Suprapubic skin (tissue), 3 donors: ENCODE measurements around the gene MLYCD.

Source experiments
- CTCF ChIP-seq, 2 donors: fragments of 200-600 bp in 1 of 2; fragments of 450-650 bp in 1 of 2; sonication (generic) in 1 of 2; IDR thresholded peaks; one replicate each; pipeline ENCODE4 v1.5.1; 2016 to 2019; ENCODE audit warnings: antibody characterized with exemption in 2 of 2, mild to moderate bottlenecking in 1 of 2, moderate library complexity in 1 of 2
- EP300 ChIP-seq: sonication (generic); formaldehyde crosslinking; IDR thresholded peaks from one replicate; pipeline ENCODE4 v1.6.1; 2017; ENCODE audit warnings: antibody characterized with exemption
- POLR2A ChIP-seq, 2 donors: fragments of 450-650 bp; IDR thresholded peaks; one replicate each; pipeline ENCODE4 v1.6.1; 2017; ENCODE audit warnings: antibody characterized with exemption in 2 of 2, mild to moderate bottlenecking in 2 of 2, moderate library complexity in 2 of 2

GRCh38 chr16:83973581-83974385, 74.9 kb downstream of the MLYCD start:
- no peak for TF ChIP-seq CTCF (IDR thresholded peaks at IDR 0.05)
- TF ChIP-seq POLR2A (IDR thresholded peaks at IDR 0.05) = no peak
- no peak for TF ChIP-seq EP300
